HPDE6-E6E7 (cell line): ENCODE data around the gene TIMM13.

Source experiments
- DNase-seq: peaks from one replicate; pipeline ENCODE4 v3.0.0; 2011; ENCODE audit warnings: missing footprints; ENCODE audit errors: extremely low spot score

The TIMM13 gene

GRCh38 chr19:2454962-2455850 lies 27.8 kb upstream of the TIMM13 start:
- DNase-seq: no peak

DNA sequence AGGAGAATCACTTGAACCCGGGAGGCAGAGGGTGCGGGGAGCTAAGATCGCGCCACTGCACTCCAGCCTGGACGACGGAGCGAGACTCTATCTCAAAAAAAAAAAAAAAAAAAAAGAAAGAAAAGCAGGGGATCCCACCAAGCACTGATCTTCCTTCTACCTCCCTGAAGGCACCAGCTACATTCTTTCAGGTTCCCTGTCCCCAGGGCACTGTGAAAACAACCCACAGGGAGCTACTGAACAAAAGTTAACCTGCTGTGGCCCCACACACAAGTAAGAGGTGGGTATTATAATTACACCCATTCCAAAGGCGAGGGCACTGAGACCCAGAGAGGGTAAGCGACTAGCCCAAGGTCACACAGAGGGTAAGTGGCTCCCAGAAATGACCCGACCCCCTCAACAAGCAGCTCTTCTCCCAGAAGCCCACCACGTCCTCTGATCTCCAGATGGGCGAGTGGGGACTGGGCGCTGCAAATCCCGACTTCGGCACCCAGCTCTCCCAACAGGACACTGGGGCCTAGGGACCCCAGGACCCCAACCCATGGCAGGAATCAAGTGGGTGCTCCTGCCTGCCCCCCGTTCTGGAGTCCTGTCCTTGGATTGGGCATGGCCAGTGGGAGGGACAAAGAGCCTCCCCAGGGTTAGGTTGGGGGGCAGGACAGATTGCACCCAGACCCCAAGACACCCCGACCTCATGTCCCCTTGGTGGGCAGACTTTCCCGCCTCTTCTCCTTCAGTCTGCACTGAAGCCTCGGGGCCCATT lies 27.0 kb upstream of the TIMM13 start:
- no peak for DNase-seq

DNA sequence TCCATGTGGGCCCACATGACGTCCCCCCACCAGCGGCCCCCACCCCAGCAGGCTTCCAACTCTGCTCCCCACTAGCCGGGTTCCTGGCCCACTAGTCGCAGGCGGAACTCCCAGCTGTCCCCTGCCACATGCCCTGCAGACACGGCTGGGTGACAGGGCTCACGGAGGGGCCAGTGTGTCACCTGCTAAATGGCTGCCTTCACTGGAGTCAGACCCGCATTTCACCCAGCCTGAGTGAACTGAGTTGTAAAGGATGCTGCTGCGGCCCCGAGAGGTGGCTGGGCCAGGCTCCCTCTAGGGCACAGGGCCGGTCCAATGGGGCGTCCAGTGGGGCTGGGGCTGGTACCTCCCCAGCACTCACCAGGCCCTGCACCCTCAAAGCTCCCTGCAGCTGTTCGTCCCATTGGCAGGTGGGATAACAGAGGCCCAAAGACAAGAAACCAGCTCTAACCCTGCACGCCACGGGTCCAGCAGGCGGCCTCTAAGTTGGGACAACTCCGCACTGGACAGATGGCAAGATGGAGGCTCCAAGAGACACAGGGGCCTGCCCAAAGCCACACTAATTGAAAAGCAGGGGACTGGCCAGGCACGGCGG lies 26.1 kb upstream of the TIMM13 start:
- no peak for DNase-seq

GRCh38 chr19:2451741-2452140 lies 24.4 kb upstream of the TIMM13 start:
- DNase-seq: no peak

- no peak for DNase-seq
Measured at GRCh38 chr19:2451138-2451537, 23.8 kb upstream of the TIMM13 start.

DNA sequence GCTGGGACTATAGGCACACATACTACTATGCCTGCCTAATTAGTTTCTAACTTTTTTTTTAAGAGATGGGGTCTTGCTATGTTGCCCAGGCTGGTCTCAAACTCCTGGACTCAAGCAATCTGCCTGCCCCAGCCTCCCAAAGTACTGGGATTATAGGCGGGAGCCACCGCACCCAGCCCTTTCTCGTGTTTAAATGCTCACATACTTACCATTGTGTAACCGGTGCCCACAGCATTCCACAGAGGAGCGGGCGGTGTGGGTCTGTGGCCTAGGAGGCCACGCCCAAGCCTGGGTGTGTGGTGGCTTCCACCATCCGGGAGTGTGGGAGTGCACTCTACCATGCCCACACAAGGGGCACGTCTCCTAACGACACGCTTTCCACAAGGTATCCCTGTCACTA lies 21.6 kb upstream of the TIMM13 start:
- DNase-seq: no peak

DNA sequence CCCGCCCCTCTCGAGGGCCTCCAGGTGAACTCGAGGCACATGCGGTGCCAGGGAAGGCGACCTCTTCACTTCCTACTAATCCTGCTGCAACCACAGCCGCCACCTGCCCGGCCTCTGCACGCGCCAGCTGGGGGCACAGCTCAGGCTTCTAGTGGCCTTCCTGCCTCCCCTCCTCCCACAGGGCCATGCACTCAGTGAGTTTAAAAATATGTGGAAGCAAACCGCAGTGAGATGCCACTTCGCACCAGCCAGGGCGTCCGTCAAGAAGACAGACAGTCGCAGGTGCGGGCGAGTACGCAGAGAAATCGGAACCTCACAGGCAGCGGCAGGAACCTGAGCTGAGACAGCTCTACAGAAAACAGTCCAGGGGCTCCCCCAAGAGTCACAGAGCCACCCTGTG lies 19.0 kb upstream of the TIMM13 start:
- no peak for DNase-seq

- no peak for DNase-seq
Measured at GRCh38 chr19:2444251-2445002, 17.0 kb upstream of the TIMM13 start.

GRCh38 chr19:2443785-2444182 lies 16.4 kb upstream of the TIMM13 start:
- no peak for DNase-seq

DNA sequence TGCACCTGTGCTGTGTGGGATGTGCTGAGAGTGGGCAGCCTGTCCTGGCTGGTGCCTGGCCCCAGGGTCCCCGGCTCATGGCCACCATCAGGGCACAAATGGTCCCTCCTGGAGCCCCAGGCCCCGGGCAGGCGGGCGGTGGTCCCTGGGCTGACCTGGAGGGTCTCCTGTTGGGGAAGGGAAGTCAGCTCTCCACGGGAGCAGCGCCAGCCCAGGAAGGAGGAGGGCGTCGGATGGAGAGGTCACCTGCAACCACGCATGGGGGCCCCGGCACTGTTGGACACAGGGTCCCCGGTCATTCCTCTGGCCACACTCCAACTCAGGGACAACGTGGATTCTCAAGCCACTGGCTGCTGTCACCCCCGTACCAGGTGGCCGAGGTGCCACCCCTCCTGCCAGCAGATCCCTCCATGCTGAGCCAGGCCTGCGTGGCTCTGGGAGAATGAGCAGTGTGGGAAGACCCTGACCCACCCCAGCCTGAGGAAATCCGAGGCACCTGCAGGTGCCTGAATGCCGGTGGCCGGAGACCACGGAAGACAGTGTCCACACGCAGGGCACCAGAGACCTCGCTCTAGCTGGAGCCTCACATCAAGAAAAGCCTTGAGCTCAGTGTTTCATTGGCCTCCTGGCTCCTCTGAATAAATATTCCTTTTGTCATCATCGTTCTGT lies 15.9 kb upstream of the TIMM13 start:
- DNase-seq: no peak

DNA sequence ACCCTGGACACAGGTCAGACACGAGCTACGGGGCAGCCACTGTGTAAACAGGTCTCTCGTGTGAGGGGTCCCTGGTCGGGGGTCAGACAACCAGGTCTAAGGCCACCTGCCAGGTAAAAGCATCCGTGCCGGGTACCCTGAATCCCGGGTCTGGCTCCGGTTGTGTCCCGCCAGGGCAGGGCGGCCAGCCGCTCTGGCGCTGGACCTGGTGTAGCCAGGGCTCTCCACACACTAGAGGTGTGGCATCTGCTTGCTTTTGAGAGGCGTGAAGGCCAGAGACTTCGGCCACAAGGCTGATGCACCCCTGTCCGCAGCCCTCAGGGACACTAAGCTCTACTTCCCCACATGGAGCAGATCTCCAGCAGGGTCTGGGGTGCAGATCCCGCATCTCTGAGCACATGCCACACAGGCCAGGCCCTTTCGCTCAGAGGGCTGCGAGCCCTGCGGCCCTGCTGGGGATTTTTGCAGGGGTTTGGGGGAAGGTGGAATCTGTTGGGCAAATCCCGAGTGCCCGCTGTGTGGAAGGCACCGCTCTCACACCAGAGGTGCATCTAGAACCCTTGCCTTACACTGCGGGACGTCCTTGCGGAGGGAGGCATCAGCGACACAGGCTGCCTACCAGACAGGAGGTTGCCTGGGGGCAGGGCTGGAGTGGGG lies 13.8 kb upstream of the TIMM13 start:
- no peak for DNase-seq

DNA sequence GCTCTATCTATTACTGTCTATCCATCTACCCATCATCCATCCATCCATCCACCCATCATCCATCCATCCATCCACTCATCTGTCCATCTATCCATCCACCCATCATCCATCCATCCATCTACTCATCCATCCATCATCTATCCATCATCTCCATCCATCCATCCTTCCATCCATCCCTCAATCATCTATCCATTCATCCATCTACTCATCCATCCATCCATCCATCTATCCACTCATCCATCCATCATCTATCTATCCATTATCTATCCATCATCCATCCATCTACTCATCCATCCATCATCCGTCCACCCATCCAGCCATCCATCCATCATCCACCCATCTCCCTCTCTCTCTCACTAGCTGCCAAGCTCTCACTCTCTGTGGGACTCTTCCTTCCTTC lies 13.1 kb upstream of the TIMM13 start:
- DNase-seq: no peak

GRCh38 chr19:2438178-2438577 lies 10.8 kb upstream of the TIMM13 start:
- DNase-seq: no peak

GRCh38 chr19:2436926-2437325 lies 9.5 kb upstream of the TIMM13 start:
- DNase-seq: no peak

DNA sequence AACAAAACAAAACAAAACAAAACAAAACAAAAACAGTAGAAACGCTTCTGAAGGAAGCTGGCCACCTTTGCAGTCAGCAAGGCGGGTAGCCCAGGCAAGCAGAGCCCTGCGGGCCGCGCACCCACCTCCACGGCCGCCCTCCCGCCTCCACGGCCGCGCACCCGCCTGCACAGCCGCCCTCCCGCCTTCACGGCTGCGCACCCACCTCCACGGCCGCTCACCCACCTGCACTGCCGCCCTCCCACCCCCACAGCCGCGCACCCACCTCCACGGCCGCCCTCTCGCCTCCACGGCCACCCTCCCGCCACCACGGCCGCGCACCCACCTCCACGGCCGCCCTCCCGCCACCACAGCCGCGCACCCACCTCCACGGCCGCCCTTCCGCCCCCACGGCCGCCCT lies 9.0 kb upstream of the TIMM13 start:
- DNase-seq: no peak

DNA sequence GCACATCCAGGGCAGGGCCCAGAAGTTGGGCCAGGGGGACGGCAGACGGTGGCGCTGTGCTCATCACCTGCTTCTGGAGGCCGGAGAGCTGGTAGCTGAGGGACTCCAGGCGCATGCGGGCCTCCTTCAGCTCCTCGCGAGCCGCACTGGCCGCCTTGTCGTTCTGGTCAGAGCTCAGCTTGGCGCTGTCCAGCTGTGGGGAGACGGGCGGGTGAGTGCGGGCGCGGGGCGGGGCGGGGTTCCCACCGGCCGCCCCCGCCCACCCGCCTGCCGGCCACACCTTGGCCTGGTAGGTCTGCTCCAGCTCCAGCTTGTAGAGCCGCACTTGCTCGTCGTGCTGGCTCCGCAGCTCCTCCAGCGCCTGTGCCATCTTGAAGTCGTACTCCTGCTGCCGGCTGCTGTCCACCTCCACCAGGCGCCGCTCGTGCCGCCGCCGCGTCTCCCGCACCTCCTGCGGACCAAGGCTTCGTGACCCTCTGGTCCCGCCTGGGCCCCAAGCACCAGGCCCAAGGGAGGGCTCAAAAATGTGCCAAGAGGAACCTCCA lies 7.4 kb upstream of the TIMM13 start:
- DNase-seq: no peak

GRCh38 chr19:2434267-2434666 lies 6.9 kb upstream of the TIMM13 start:
- DNase-seq: no peak

- no peak for DNase-seq
Measured at GRCh38 chr19:2433854-2434253, 6.5 kb upstream of the TIMM13 start.

DNA sequence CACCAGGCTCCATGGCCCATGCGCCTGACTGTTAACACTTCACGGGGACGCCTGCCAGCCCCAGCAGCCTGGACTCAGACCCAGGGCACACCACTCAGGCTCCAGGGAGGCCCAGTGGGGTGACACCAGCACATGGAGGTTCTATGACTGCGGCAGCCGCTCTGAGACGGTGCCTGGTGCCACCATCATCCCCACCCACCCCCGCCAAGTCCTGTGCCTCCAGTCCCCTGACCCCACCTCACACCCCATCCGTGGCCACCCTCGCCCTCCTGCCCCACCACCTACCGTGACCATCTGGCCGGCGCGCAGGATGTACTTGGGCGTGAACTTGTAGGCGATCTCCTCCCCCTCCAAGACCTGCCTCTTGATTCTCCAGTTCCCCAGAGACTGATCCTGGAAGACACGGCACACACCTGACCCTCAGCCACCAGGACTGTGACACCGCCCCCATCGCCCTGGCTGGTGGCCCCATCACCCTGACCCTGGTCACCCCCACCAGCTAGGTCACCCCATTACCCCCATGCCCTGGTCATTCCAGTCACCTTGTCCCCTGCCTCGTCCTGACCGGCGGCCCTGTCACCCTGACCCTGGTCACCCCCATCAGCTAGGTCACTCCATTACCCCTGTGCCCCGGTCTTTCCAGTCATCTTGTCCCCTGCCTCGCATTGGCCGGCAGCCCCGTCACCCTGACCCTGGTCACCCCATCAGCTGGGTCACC lies 4.9 kb upstream of the TIMM13 start:
- no peak for DNase-seq
